ENCODE measurements around the gene SEL1L2.

- TF ChIP-seq CTCF (IDR thresholded peaks at IDR 0.05) (no peak), EP300 (IDR thresholded peaks at IDR 0.05) (no peak), POLR2A (IDR thresholded peaks at IDR 0.05) (no peak), POLR2AphosphoS5 (IDR thresholded peaks at IDR 0.05) (no peak)
Measured at GRCh38 chr20:14036567-14036966, 46.2 kb upstream of the SEL1L2 start.
